Activated T-cell treated with anti-CD3 and anti-CD28 coated beads, Interleukin-2, amount 50 U/mL, for 24 hours (primary cell): Measurements from ENCODE around the gene CEND1.

ENCODE experiments used
- DNase-seq: peaks from one replicate; pipeline ENCODE4 v3.0.0-alpha.2; 2020
- H3K27ac Mint-ChIP-seq: 2 replicates; pipeline ENCODE4 v1.8.0; 2020; ENCODE audit warnings: mild to moderate bottlenecking, mixed read lengths
- H3K27me3 Mint-ChIP-seq: 2 replicates; pipeline ENCODE4 v1.8.0; 2020; ENCODE audit warnings: mixed read lengths
- H3K36me3 Mint-ChIP-seq: 2 replicates; pipeline ENCODE4 v1.8.0; 2020; ENCODE audit warnings: low read depth, mixed read lengths
- H3K4me1 Mint-ChIP-seq: 2 replicates; pipeline ENCODE4 v1.8.0; 2020; ENCODE audit warnings: low read depth, mixed read lengths
- H3K4me3 Mint-ChIP-seq: 2 replicates; pipeline ENCODE4 v1.8.0; 2020; ENCODE audit warnings: mild to moderate bottlenecking, moderate library complexity, mixed read lengths
- H3K9me3 Mint-ChIP-seq: 2 replicates; pipeline ENCODE4 v1.8.0; 2020; ENCODE audit warnings: mixed read lengths

CEND1 gene

DNA sequence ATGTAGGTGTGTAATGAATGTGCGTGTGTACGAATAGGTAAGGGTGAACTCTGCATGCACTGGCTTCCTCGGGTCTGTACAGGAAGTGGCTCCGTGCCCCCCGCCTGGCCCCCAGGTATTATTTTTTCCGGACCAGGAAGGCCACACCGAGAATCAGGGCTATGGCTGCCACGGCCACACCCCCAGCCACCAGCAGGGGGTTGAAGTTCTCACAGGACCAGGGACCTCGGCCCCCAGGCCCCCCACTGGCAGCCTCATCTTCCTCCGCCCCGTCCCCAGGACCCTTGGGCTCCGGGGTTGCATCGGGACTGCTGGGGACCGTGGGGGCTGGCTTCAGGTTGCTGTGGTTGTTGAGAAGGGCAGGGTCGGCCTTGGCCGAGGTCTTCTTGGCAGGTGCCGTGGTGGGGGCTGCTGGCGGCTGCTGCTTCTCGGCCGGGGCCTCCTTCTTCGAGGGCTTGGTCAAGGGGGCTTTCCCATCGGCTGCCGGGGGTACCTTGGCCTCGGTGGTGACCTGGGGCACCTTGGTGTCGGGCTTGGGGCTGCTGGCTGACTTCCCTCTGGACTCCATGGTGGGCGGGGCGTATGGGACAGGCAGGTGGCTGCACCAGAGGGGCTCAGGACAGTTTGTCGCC, 1.8 kb downstream of the CEND1 start:
- peaks cover 30% of the 10 kb centered on the region for H3K36me3 Mint-ChIP-seq
- no peaks in the 10 kb centered on the region for H3K9me3 Mint-ChIP-seq
- no peak for DNase-seq
- peaks cover 5% of the 10 kb centered on the region for H3K4me1 Mint-ChIP-seq
- no peak overlapping the region for H3K27ac Mint-ChIP-seq
- H3K27me3 Mint-ChIP-seq: peaks cover 4% of the 10 kb centered on the region
- H3K4me3 Mint-ChIP-seq: no peak overlapping the region

GRCh38 chr11:787084-787675, 2.7 kb downstream of the CEND1 start:
- H3K9me3 Mint-ChIP-seq: no peaks in the 10 kb centered on the region
- no peak for DNase-seq
- peaks cover 25% of the 10 kb centered on the region for H3K36me3 Mint-ChIP-seq
- H3K27ac Mint-ChIP-seq: no peak overlapping the region
- H3K4me3 Mint-ChIP-seq: no peak overlapping the region
- H3K4me1 Mint-ChIP-seq: peaks cover 5% of the 10 kb centered on the region
- peaks cover 4% of the 10 kb centered on the region for H3K27me3 Mint-ChIP-seq

DNA sequence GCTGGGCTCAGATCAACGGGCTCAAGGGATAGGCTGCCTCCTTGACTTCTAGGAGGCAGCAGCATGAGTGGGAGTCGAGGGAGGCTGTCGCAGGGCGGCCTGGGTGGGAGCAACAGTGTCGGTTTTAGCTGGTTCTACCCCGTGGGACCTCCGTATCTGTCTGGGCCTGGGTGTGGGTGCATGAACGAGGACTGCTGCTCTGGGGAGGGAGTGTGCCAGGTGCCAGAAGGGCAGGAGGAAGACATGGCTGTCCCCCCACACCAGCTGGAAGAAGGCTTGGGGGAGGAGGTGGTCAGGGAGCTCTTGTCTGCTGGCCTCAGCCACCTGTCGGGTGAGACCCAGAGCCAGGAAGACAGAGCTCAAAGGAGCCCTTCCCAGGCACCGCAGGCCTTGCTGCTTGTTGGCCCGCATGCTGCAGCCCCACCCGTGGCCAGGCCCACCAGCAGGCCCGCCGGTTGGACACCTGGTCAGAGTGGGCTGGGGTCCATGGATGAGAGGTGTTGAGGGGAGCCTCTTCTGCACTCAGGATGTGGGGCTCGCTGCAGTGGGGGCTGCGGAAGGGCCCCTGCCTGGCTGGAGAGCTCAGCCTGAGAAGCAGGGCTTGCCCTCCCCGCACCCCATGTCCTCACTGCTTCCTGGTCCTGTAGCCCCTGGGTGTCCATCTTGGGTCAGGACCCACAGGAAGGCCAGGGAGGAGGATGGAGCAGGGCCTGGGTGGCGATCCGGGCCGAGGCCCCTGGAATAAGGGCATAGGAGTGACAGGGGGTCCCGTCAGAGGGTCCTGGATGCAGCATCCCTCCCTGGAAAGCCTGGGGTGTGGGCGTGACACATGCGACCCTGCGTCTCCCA, 3.4 kb downstream of the CEND1 start:
- Mint-ChIP-seq H3K9me3 (no peaks in the 10 kb centered on the region), H3K4me1 (peaks cover 5% of the 10 kb centered on the region), H3K27ac (peak overlapping the region; percentile 55), H3K4me3 (no peak overlapping the region), H3K27me3 (peaks cover 4% of the 10 kb centered on the region), H3K36me3 (peaks cover 23% of the 10 kb centered on the region)
- no peak for DNase-seq

DNA sequence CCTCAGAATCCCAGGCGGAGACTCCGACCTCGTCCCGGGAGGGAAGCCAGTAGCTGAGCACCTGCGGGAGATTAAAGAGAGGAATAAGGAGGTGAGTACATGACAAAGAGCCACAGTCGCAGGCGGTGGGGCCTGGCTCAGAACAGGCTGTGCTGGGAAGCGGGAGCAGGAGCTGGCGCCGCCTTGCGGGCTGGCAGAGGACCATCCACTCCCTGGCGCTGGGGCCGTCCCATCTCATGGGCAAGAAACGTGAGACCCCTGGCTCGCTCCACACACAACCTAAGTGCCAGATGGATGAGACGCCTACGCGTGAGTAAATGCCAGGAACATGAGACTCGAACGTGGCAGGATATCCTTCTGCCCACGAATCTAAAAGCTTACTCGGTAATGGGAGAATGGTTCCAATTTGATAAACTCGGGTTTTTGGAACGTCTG, 6.3 kb downstream of the CEND1 start:
- DNase-seq: peak; percentile 45
- no peaks in the 10 kb centered on the region for H3K27me3 Mint-ChIP-seq
- no peak overlapping the region for H3K4me3 Mint-ChIP-seq
- peaks cover 17% of the 10 kb centered on the region for H3K4me1 Mint-ChIP-seq
- no peak overlapping the region for H3K27ac Mint-ChIP-seq
- H3K36me3 Mint-ChIP-seq: peaks cover 33% of the 10 kb centered on the region
- no peaks in the 10 kb centered on the region for H3K9me3 Mint-ChIP-seq

GRCh38 chr11:782264-783174, 7.4 kb downstream of the CEND1 start:
- Mint-ChIP-seq H3K36me3 (peaks cover 34% of the 10 kb centered on the region), H3K9me3 (no peaks in the 10 kb centered on the region)

GRCh38 chr11:779955-780532, 9.8 kb downstream of the CEND1 start:
- Mint-ChIP-seq H3K36me3 (peaks cover 45% of the 10 kb centered on the region), H3K4me3 (peak overlapping the region; percentile 20), H3K27ac (no peak overlapping the region), H3K4me1 (peaks cover 28% of the 10 kb centered on the region), H3K9me3 (no peaks in the 10 kb centered on the region), H3K27me3 (no peaks in the 10 kb centered on the region)
- DNase-seq: no peak

More at GRCh38 chr11:782264-783174, 7.4 kb downstream of the CEND1 start:
- DNase-seq: no peak
- H3K27me3 Mint-ChIP-seq: no peaks in the 10 kb centered on the region
- H3K4me3 Mint-ChIP-seq: no peak overlapping the region
- peaks cover 14% of the 10 kb centered on the region for H3K4me1 Mint-ChIP-seq
- H3K27ac Mint-ChIP-seq: no peak overlapping the region

DNA sequence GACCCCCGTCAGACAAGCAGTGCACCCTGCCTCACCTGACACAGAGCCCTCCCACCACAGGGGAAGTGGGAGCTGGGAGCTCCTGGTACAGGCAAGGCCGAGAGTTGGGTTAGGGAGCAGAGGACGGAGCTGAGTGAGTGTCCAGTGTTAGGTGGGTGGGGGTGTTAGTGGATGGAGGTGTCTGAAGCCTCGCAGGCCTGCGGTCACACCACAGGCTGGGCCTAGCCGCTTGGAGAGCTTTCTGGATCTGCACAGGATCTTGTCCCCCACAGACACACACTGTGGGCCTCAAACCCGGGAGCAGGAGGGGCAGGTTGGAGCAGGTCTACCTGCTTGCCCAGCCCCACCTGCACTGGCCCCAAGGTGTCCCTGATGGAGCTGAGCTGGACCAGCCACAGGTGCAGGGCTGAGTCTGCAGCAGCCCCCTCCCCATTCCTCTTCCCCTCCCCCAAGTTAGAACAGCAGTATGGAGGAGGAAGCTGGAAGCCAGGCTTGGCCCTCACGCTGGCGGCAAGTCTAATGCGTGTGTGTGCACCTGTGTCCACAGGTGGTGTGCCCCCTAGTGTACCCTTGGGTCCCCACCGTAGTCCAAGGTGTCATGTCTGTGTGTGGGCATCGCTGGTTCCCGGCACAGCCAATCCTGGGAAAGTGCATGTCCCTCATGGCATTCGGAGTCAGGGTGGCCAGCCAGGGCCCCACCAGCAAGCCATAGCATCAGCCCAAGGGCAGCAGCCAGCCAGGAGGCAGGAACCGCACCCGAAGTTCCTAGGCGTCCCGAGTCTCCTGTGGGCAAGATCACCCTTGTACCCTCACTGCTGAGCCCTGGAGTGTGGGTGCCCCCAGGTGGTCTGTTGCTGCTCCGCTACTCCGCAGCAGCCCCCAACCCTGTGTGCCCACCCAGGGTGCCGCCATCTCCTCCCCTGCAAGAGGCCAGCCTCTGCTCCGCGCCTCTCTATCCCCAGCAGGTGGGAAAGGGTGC, 10.6 kb downstream of the CEND1 start:
- Mint-ChIP-seq H3K36me3 (peaks cover 50% of the 10 kb centered on the region), H3K27ac (peak overlapping the region; percentile 33), H3K4me1 (peaks cover 34% of the 10 kb centered on the region), H3K27me3 (no peaks in the 10 kb centered on the region), H3K9me3 (no peaks in the 10 kb centered on the region), H3K4me3 (peak overlapping the region; percentile 83)
- no peak for DNase-seq

GRCh38 chr11:777288-778255, 12.3 kb downstream of the CEND1 start, which contains the start of gene GATD1:
Gene GATD1 (minus strand): TSS chr11:777487. CDS start chr11:777462, 25 bp downstream.
- peaks cover 34% of the 10 kb centered on the region for H3K4me1 Mint-ChIP-seq
- no peaks in the 10 kb centered on the region for H3K27me3 Mint-ChIP-seq
- peak within 1 kb of the TSS; percentile 91 for H3K4me3 Mint-ChIP-seq
- peak within 1 kb of the TSS; percentile 91 for H3K27ac Mint-ChIP-seq
- peaks cover 60% of the 10 kb centered on the region for H3K36me3 Mint-ChIP-seq
- H3K9me3 Mint-ChIP-seq: no peaks in the 10 kb centered on the region
- DNase-seq: peak; percentile 98

DNA sequence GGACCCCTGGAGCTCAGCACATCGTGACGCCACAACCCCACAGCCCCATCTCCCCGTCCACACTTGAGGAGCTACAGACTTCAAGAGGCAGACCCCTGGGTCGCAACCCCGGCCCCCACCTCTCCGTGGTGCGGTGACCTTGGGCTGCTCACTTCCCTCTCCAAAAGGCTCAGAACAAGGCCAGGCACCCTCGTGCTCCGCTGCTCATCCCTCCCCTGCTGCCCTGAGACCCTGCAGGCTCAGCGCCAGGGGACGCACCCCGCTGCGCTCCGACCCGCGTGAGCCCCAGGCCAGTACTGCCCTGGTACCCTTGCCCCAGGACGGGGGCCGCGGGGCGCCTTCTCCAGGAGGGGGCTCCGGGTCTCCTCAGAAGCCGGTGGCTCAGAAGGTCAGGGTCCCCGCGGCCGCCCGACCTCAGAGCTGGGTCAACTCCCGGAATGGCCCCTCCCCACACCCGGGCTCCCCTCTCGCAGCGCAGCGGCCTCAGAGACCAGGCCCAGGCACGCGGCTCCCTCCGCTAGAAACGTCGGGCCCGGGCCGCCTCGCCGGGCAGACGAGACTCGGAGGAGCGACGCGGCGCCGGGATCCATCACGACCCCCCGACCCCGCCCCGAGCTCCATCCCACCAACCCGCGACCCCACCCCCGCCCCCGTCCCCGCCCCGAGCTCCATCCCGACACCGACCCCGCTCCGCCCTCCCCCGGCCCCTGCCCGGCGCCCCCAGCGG, 13.2 kb downstream of the CEND1 start:
- peak overlapping the region; percentile 91 for H3K27ac Mint-ChIP-seq
- peak overlapping the region; percentile 91 for H3K4me3 Mint-ChIP-seq
- peaks cover 61% of the 10 kb centered on the region for H3K36me3 Mint-ChIP-seq
- peaks cover 34% of the 10 kb centered on the region for H3K4me1 Mint-ChIP-seq
- no peaks in the 10 kb centered on the region for H3K27me3 Mint-ChIP-seq
- no peaks in the 10 kb centered on the region for H3K9me3 Mint-ChIP-seq
- no peak for DNase-seq

DNA sequence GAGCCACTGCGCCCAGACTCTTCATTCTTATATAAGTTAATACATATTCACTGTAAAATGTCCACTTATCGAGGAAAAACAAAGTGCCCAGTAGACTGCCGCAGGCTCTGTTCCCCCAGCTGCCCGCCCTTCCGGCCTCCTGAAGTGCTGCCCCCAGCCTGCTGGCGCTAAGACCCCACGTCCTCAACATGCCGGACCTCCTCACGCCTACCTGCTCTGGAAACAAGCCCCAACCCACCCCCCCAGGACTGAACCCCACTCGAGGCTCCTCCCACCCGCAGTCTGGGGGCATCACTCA, 13.7 kb downstream of the CEND1 start:
- peak overlapping the region; percentile 91 for H3K27ac Mint-ChIP-seq
- H3K9me3 Mint-ChIP-seq: no peaks in the 10 kb centered on the region
- DNase-seq: no peak
- peaks cover 34% of the 10 kb centered on the region for H3K4me1 Mint-ChIP-seq
- peaks cover 63% of the 10 kb centered on the region for H3K36me3 Mint-ChIP-seq
- peak overlapping the region; percentile 91 for H3K4me3 Mint-ChIP-seq
- no peaks in the 10 kb centered on the region for H3K27me3 Mint-ChIP-seq

GRCh38 chr11:774873-775592, 14.9 kb downstream of the CEND1 start:
- peak overlapping the region; percentile 91 for H3K4me3 Mint-ChIP-seq
- H3K36me3 Mint-ChIP-seq: peaks cover 67% of the 10 kb centered on the region
- peak overlapping the region; percentile 71 for H3K27ac Mint-ChIP-seq
- H3K4me1 Mint-ChIP-seq: peaks cover 28% of the 10 kb centered on the region
- no peaks in the 10 kb centered on the region for H3K9me3 Mint-ChIP-seq
- no peak for DNase-seq
- no peaks in the 10 kb centered on the region for H3K27me3 Mint-ChIP-seq
